CD4-positive, alpha-beta T cell treated with Interleukin-17A for 4 hours (primary cell): ENCODE results near the gene PSMC3.

Experiments
- DNase-seq: peaks from one replicate; pipeline ENCODE4 v3.0.0-alpha.2; 2020; ENCODE audit warnings: mixed read lengths

The PSMC3 gene

DNA sequence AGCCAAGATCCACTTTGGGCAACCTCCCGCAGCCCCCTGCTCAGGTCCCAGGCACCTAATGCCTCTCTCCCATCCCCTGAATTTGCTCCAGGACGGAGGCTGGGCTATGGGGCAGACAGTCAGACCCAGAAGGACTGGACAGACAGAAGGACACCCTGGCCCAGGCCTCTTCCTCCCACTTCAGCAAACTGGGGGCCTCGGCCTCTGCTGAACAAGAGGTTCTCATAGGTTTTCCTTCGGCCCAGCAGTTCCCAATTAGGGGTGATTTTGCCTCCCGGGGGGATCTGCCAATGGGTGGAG lies 51.6 kb downstream of the PSMC3 start:
- no peak for DNase-seq

DNA sequence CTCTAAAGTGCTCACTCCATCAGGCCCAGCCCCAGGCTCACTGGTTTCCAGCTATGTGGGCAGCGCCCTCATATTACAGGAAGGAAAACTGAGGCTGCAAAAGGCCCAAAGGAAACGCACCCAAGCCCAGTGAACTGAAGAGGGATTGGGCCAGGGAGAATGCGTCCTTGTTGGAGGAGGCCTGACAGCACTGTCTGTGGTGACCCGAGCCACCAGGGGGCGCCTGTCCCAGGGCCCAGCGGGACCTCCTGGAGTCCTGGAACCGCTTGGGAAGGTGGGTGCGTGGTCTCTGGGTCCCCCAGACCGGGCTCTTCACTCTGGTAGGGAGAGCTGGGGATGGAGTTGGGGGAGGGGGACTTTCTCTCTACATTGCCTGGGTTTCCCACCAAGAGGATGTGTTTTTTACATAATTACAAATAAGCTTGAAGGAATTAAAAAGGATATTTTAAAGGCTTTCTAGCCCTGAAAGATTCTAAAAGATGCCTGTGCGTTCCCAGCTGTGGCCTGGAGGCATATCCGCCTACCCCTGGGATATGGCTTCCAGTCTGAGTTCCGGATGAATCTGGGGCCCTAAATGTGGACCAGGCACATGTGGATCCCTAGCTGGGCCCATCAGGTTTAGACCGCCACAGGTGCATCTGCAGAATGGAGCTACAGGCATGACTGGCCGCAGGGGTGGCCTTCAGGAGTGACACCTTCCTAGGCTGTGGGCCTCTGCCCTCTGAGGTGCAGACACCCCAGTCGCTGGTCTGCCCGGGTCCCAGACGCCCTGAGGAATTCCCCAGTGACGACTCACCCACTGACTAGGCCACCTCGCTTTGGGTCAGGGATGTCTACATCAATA lies 52.1 kb downstream of the PSMC3 start:
- DNase-seq: peak; percentile 95

DNA sequence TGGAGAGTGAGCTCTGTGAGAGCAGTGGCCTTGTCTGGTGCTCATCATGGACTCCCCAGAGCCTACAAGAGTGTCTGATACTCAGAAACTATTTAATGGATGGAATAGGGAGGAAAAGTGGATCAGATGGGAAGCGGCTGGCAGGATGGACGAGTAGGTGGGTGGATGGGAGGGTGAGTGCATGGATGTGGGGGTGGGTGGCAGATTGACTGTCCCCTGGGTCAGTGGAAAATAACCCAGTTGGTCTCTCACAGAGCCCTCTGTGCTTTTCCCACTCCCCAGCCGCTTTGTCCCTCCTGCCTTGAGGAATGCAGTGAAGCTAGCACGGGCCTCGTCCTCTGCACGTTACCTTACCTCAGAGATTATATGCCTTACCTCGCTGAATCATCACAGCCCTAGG lies 53.8 kb downstream of the PSMC3 start:
- DNase-seq: no peak

DNA sequence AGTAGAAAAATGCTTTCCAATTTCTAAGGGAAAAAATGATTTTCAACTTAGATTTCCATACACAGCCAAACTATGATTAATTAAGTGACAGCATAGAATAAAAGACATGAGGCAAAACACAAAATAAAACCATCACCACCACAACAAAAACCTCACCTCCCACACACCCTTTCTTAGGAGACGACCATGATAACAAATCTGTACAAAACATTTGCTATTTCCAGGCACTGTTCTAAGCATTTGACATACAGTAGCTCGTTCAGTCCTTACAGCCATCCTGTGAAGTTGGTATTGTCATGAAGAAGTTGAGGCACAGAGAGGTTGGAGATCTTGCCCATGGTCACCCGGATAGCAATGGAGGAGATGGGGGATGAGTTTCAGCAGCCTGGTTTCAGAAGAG lies 56.6 kb downstream of the PSMC3 start:
- no peak for DNase-seq
